SK-N-SH (cell line): ENCODE data around the gene PPP2R5C. TPM values are rescaled to one million over a fixed set of nuclear protein-coding genes. Genes with fewer than 3 reads are reported as not detected.

Source experiments
- CTCF ChIA-PET: fragments of 300-600, 350-600 bp; formaldehyde crosslinking; extraction: SDS; loops from one replicate; lab custom pipeline; 2021; lab: Yijun Ruan, JAX
- POLR2A ChIA-PET: fragments of 350-600 bp; sonication (Branson Sonifier 250); formaldehyde crosslinking; extraction: SDS; loops from one replicate; lab custom pipeline; 2020; ENCODE audit warnings: antibody characterized with exemption, inconsistent platforms; lab: Yijun Ruan, JAX
- DNase-seq: peaks from one replicate; pipeline ENCODE4 v3.0.0; 2012
- H2AFZ ChIP-seq: fragments of 200-600 bp; sonication (generic); 2 replicates; pipeline ENCODE4 v1.8.1; 2016; ENCODE audit warnings: antibody characterized with exemption, mild to moderate bottlenecking, low read depth
- H3F3A ChIP-seq: fragments of 200-600 bp; sonication (generic); replicated peaks from 2 replicates; pipeline ENCODE3; 2016; ENCODE audit warnings: antibody characterized with exemption, mild to moderate bottlenecking; ENCODE audit not compliant: insufficient read depth
- H3K27ac ChIP-seq, 2 experiments: fragments of 200-500 bp in 1 of 2; fragments of 200-600 bp in 1 of 2; sonication (Bioruptor generic) in 1 of 2; sonication (generic), shearing (Covaris generic) in 1 of 2; 2 replicates each; pipeline versions ENCODE4 v1.5.1 to v1.6.1; 2014 to 2016; ENCODE audit warnings: low read depth in 2 of 2, inconsistent platforms in 1 of 2, low read length in 1 of 2, mild to moderate bottlenecking in 1 of 2, mixed read lengths in 1 of 2
- H3K27me3 ChIP-seq: fragments of 200-600 bp; sonication (generic), shearing (Covaris generic); 2 replicates; pipeline ENCODE4 v1.6.1; 2016; ENCODE audit warnings: mixed run types; ENCODE audit not compliant: insufficient read depth
- H3K36me3 ChIP-seq, 2 experiments: fragments of 200-500 bp in 1 of 2; fragments of 200-600 bp in 1 of 2; sonication (Bioruptor generic) in 1 of 2; sonication (generic) in 1 of 2; replicated peaks in 1 of 2; 2 replicates each; pipeline versions ENCODE3 to v1.5.1; 2014 to 2016; ENCODE audit warnings: low read length in 1 of 2, mild to moderate bottlenecking in 1 of 2; ENCODE audit not compliant: insufficient read depth in 2 of 2, control insufficient read depth in 1 of 2
- H3K4me1 ChIP-seq, 2 experiments: fragments of 200-500 bp in 1 of 2; fragments of 200-600 bp in 1 of 2; sonication (Bioruptor generic) in 1 of 2; sonication (generic), shearing (Covaris generic) in 1 of 2; 2 replicates each; pipeline versions ENCODE4 v1.5.1 to v1.6.1; 2014 to 2016; ENCODE audit warnings: low read depth in 1 of 2, low read length in 1 of 2, mixed run types in 1 of 2; ENCODE audit not compliant: insufficient read depth in 2 of 2, control insufficient read depth in 1 of 2
- H3K4me2 ChIP-seq: fragments of 200-600 bp; sonication (generic), shearing (Covaris generic); 2 replicates; pipeline ENCODE4 v1.6.1; 2017; ENCODE audit warnings: mixed run types
- H3K4me3 ChIP-seq, 2 experiments: fragments of 200-500 bp in 1 of 2; fragments of 200-600 bp in 1 of 2; sonication (Bioruptor generic) in 1 of 2; sonication (generic), shearing (Covaris generic) in 1 of 2; 2 replicates each; pipeline versions ENCODE4 v1.5.1 to v1.8.1; 2014 to 2016; ENCODE audit warnings: low read depth in 2 of 2, inconsistent platforms in 1 of 2, low read length in 1 of 2, mild to moderate bottlenecking in 1 of 2, mixed read lengths in 1 of 2, moderate library complexity in 1 of 2
- H3K79me2 ChIP-seq: fragments of 200-600 bp; sonication (generic); 2 replicates; pipeline ENCODE4 v1.8.1; 2017; ENCODE audit warnings: mild to moderate bottlenecking; ENCODE audit not compliant: insufficient read depth
- H3K9ac ChIP-seq: fragments of 200-600 bp; sonication (generic); 2 replicates; pipeline ENCODE4 v1.6.1; 2017; ENCODE audit warnings: mixed run types
- H3K9me2 ChIP-seq: fragments of 200-600 bp; sonication (generic); 2 replicates; pipeline ENCODE4 v1.6.1; 2017; ENCODE audit warnings: mixed run types
- H3K9me3 ChIP-seq: fragments of 200-600 bp; sonication (generic); 2 replicates; pipeline ENCODE4 v1.6.1; 2017; ENCODE audit warnings: mixed run types, mild to moderate bottlenecking, moderate library complexity
- H4K20me1 ChIP-seq: fragments of 200-600 bp; sonication (generic); 2 replicates; pipeline ENCODE4 v1.6.1; 2017; ENCODE audit warnings: mild to moderate bottlenecking, mixed run types; ENCODE audit not compliant: insufficient read depth
- EP300 ChIP-seq, 2 experiments: IDR thresholded peaks; 2 replicates each; pipeline versions ENCODE4 v1.4.0 to v1.6.1; 2012; ENCODE audit warnings: borderline replicate concordance in 1 of 2, low read depth in 1 of 2, low read length in 1 of 2
- FOXJ3 ChIP-seq: sonication (generic); formaldehyde crosslinking; IDR thresholded peaks from 2 replicates; pipeline ENCODE4 v1.5.1; 2020; ENCODE audit warnings: mild to moderate bottlenecking, missing genetic modification reagents
- FOXM1 ChIP-seq: IDR thresholded peaks from 2 replicates; pipeline ENCODE4 v1.4.0; 2012; ENCODE audit warnings: low read depth, mild to moderate bottlenecking
- NFIC ChIP-seq: IDR thresholded peaks from 2 replicates; pipeline ENCODE4 v1.4.0; 2012; ENCODE audit warnings: borderline replicate concordance
- NRF1 ChIP-seq: IDR thresholded peaks from 2 replicates; pipeline ENCODE4 v1.6.1; 2012; ENCODE audit warnings: low read depth, mild to moderate bottlenecking, low read length
- POLR2AphosphoS5 ChIP-seq: IDR thresholded peaks from 2 replicates; pipeline ENCODE4 v1.6.1; 2012; ENCODE audit warnings: low read depth, low read length
- RAD21 ChIP-seq: IDR thresholded peaks from 2 replicates; pipeline ENCODE4 v1.6.1; 2012; ENCODE audit warnings: mild to moderate bottlenecking, low read length
- REST ChIP-seq: IDR thresholded peaks from 2 replicates; pipeline ENCODE4 v1.6.1; 2012; ENCODE audit warnings: mild to moderate bottlenecking, low read depth, low read length, moderate library complexity
- RFX5 ChIP-seq: IDR thresholded peaks from 2 replicates; pipeline ENCODE4 v1.6.1; 2012; ENCODE audit warnings: mild to moderate bottlenecking, improper control_type of control experiment, low read length
- RXRA ChIP-seq: IDR thresholded peaks from 2 replicates; pipeline ENCODE4 v1.4.0; 2012; ENCODE audit warnings: low read depth, mild to moderate bottlenecking, borderline replicate concordance
- SIN3A ChIP-seq: IDR thresholded peaks from 2 replicates; pipeline ENCODE4 v1.6.1; 2012; ENCODE audit warnings: low read depth, mild to moderate bottlenecking, low read length, moderate library complexity, borderline replicate concordance
- SMC3 ChIP-seq: IDR thresholded peaks from 2 replicates; pipeline ENCODE4 v1.6.1; 2012; ENCODE audit warnings: low read depth, low read length, improper control_type of control experiment
- TAF1 ChIP-seq: IDR thresholded peaks from 2 replicates; pipeline ENCODE4 v1.6.1; 2012; ENCODE audit warnings: low read depth, mild to moderate bottlenecking, low read length, moderate library complexity, borderline replicate concordance
- USF2 ChIP-seq: fragments of 150-350 bp; IDR thresholded peaks from 2 replicates; pipeline ENCODE4 v1.6.1; 2017; ENCODE audit warnings: antibody characterized with exemption, low read length, low read depth, borderline replicate concordance
- YY1 ChIP-seq: IDR thresholded peaks from 2 replicates; pipeline ENCODE4 v1.4.0; 2012; ENCODE audit warnings: low read depth, mild to moderate bottlenecking
- WGBS: methylation state at CpG from one replicate; pipeline ENCODE4 v1.1.6; 2017; ENCODE audit warnings: low lambda C conversion rate; 5-methylcytosine and 5-hydroxymethylcytosine counted together
- polyA plus RNA-seq, 3 experiments: library from polyadenylated mRNA; depleted of rRNA; stranded (reverse); fragments of >200 nt; gene quantifications; 2 replicates each; pipeline ENCODE4 v1.2.3, GENCODE V29; 2012

The PPP2R5C gene
- polyA plus RNA-seq, 1 of the 3 experiments (the other 2 are of a cell fraction) = 43.7 TPM

GRCh38 chr14:101716077-101716950, 45.2 kb upstream of the PPP2R5C start (continued):
- no peak for TF ChIP-seq TAF1
- no peak for TF ChIP-seq SIN3A
- no peak for TF ChIP-seq NRF1
- TF ChIP-seq FOXJ3 (CRISPR knock-in tag) = no peak

- Histone ChIP-seq H3K79me2 (no peaks in the 10 kb centered on the region), H3F3A (peaks cover 7% of the 10 kb centered on the region), H3K9me2 (no peaks in the 10 kb centered on the region), H3K9me3 (no peaks in the 10 kb centered on the region), H3K27me3 (no peaks in the 10 kb centered on the region), H3K4me3 (no peak overlapping the region), H3K36me3 (no peaks in the 10 kb centered on the region), H3K27ac (no peak overlapping the region), H3K9ac (no peak overlapping the region), H3K4me2 (no peak overlapping the region), H3K4me1 (peaks cover 0 to 2% of the 10 kb centered on the region in 2 experiments; a peak in 1 of 4 replicates), H2AFZ (no peak overlapping the region), H4K20me1 (no peaks in the 10 kb centered on the region)
- CTCF ChIA-PET = interaction anchor here (6.5 kb wide), 1 partner anchor 10 kb away, joined by 44 read pairs; no protein-coding TSS in a partner anchor
- TF ChIP-seq NFIC (no peak), USF2 (no peak), RFX5 (no peak), FOXM1 (no peak)
- POLR2A ChIA-PET = interaction anchor here (0.6 kb wide), 1 partner anchor 600 kb away, joined by 6 read pairs; no protein-coding TSS in a partner anchor
- DNase-seq = no peak
- WGBS = 81% methylated on average over 17 of the region's 17 CpGs
Observed at GRCh38 chr14:101716956-101717662, 44.4 kb upstream of the PPP2R5C start.

- TF ChIP-seq YY1 = no peak
- no peak for TF ChIP-seq SMC3
- no peak for TF ChIP-seq RAD21
- no peak for TF ChIP-seq RXRA
- no peak for TF ChIP-seq EP300 (IDR thresholded peaks at IDR 0.05; ENCODE audit: borderline replicate concordance in 1 of 2, low read depth in 1 of 2, low read length in 1 of 2)
- TF ChIP-seq POLR2AphosphoS5 = no peak
- no peak for TF ChIP-seq REST
- Histone ChIP-seq H3K9me3 (no peaks in the 10 kb centered on the region), H3K9me2 (no peaks in the 10 kb centered on the region), H3K4me3 (no peak overlapping the region), H3K27ac (no peak overlapping the region), H4K20me1 (no peaks in the 10 kb centered on the region), H2AFZ (no peak overlapping the region), H3K4me2 (no peak overlapping the region), H3K4me1 (peaks cover 0 to 2% of the 10 kb centered on the region in 2 experiments; a peak in 1 of 4 replicates), H3K27me3 (no peaks in the 10 kb centered on the region), H3K36me3 (no peaks in the 10 kb centered on the region), H3K9ac (no peak overlapping the region), H3K79me2 (no peaks in the 10 kb centered on the region), H3F3A (peaks cover 8% of the 10 kb centered on the region)
- 76% methylated on average over 15 of the region's 19 CpGs for WGBS
- CTCF ChIA-PET = interaction anchor here (6.5 kb wide), 1 partner anchor 11 kb away, joined by 44 read pairs; no protein-coding TSS in a partner anchor
- no peak for DNase-seq
- POLR2A ChIA-PET = interaction anchor here (0.6 kb wide), 1 partner anchor 599 kb away, joined by 6 read pairs; no protein-coding TSS in a partner anchor
Observed at GRCh38 chr14:101717663-101718490, 43.6 kb upstream of the PPP2R5C start.
